ENCODE results near the gene ZFYVE27. TPM values are rescaled to one million over a fixed set of nuclear protein-coding genes. Genes with fewer than 3 reads are reported as not detected.
A peak's percentile ranks its signal among the peaks of the same experiment; 100 is the strongest.
"Not testable (repeated sequence)": the region's sequence is repeated elsewhere in the genome, so short reads cannot be mapped to it uniquely, and the experiment has no call there.

ZFYVE27 gene
- total RNA-seq = 10 to 100 TPM; 29.3 to 32.4 TPM

GRCh38 chr10:97736902-97737769 lies at the start of gene ZFYVE27:
Gene ZFYVE27, plus strand, starts transcription at chr10:97737128. Its CDS starts 1,350 bp downstream, at chr10:97738478.
- Mint-ChIP-seq H3K27ac (peak within 1 kb of the TSS; percentile 86), H3K4me1 (peaks cover 42% of the 10 kb centered on the region), H3K9me3 (peaks cover 2% of the 10 kb centered on the region), H3K36me3 (ENCODE audit: low read depth) (peaks cover 32% of the 10 kb centered on the region), H3K27me3 (no peaks in the 10 kb centered on the region), H3K4me3 (peak within 1 kb of the TSS; percentile 85)
- POLR2A ChIA-PET = interaction anchor here (0.7 to 2.2 kb wide), 15 partner anchors 8 to 709 kb away, joined by 3 to 20 read pairs (median 3); partner anchors contain the start of genes AVPI1, MARVELD1 and PI4K2A
- CTCF ChIA-PET = interaction anchor here (0.6 to 9.7 kb wide), 16 partner anchors 10 to 337 kb away, joined by 3 to 111 read pairs (median 4); partner anchors contain the start of genes AVPI1 and RRP12
- DNase-seq = peak; percentile 95

GRCh38 chr10:97687785-97688781 lies 48.8 kb upstream of the ZFYVE27 start:
- Mint-ChIP-seq H3K27me3 (peaks cover 5% of the 10 kb centered on the region), H3K4me1 (peaks cover 17% of the 10 kb centered on the region), H3K27ac (no peak overlapping the region), H3K4me3 (peak overlapping the region; percentile 75), H3K9me3 (no peaks in the 10 kb centered on the region), H3K36me3 (ENCODE audit: low read depth) (no peaks in the 10 kb centered on the region)
- CTCF ChIA-PET = interaction anchor here (0.6 to 5.8 kb wide), 11 partner anchors 9 to 264 kb away, joined by 4 to 36 read pairs (median 13); partner anchors contain the start of genes PI4K2A and ZFYVE27
- no peak for DNase-seq
- POLR2A ChIA-PET = interaction anchor here (1.0 to 2.8 kb wide), 6 partner anchors 9 to 181 kb away, joined by 3 to 15 read pairs (median 7); partner anchors contain the start of genes PI4K2A and ZFYVE27

- Mint-ChIP-seq H3K36me3 (ENCODE audit: low read depth) (no peaks in the 10 kb centered on the region), H3K9me3 (no peaks in the 10 kb centered on the region), H3K27ac (no peak overlapping the region), H3K4me1 (peaks cover 17% of the 10 kb centered on the region), H3K4me3 (no peak overlapping the region), H3K27me3 (peaks cover 9% of the 10 kb centered on the region)
- ChIA-PET CTCF (interaction anchor here (5.7 to 5.8 kb wide), 2 partner anchors 12 to 42 kb away, joined by 35 to 36 read pairs; no protein-coding TSS in a partner anchor), POLR2A (interaction anchor here (1.0 kb wide), 1 partner anchor 49 kb away, joined by 3 read pairs; the partner anchor contains the start of gene PI4K2A)
- no peak for DNase-seq
Observed at GRCh38 chr10:97689559-97690020, 47.3 kb upstream of the ZFYVE27 start.

GRCh38 chr10:97690133-97690532 lies 46.8 kb upstream of the ZFYVE27 start:
- ChIA-PET POLR2A (no interaction called here), CTCF (interaction anchor here (5.7 to 5.8 kb wide), 2 partner anchors 12 to 42 kb away, joined by 35 to 36 read pairs; no protein-coding TSS in a partner anchor)
- peaks cover 9% of the 10 kb centered on the region for H3K27me3 Mint-ChIP-seq
- no peak for DNase-seq
- H3K9me3 Mint-ChIP-seq = no peaks in the 10 kb centered on the region
- H3K36me3 Mint-ChIP-seq (ENCODE audit: low read depth) = no peaks in the 10 kb centered on the region
- no peak overlapping the region for H3K4me3 Mint-ChIP-seq
- peaks cover 17% of the 10 kb centered on the region for H3K4me1 Mint-ChIP-seq
- H3K27ac Mint-ChIP-seq = no peak overlapping the region

- H3K27ac Mint-ChIP-seq; H3K36me3 Mint-ChIP-seq (ENCODE audit: low read depth); DNase-seq; POLR2A ChIA-PET; H3K4me3 Mint-ChIP-seq; H3K9me3 Mint-ChIP-seq; H3K4me1 Mint-ChIP-seq; H3K27me3 Mint-ChIP-seq: not testable (repeated sequence)
- CTCF ChIA-PET = interaction anchor here (2.2 to 3.1 kb wide), 2 partner anchors 10 to 11 kb away, joined by 7 to 17 read pairs; partner anchors contain the start of gene AVPI1
Observed at GRCh38 chr10:97698072-97698655, 38.8 kb upstream of the ZFYVE27 start.

GRCh38 chr10:97701438-97702069 lies 35.4 kb upstream of the ZFYVE27 start:
- DNase-seq = peak; percentile 49
- Mint-ChIP-seq H3K4me3 (no peak overlapping the region), H3K9me3 (no peaks in the 10 kb centered on the region), H3K27me3 (peaks cover 13% of the 10 kb centered on the region), H3K27ac (no peak overlapping the region), H3K36me3 (ENCODE audit: low read depth) (no peaks in the 10 kb centered on the region), H3K4me1 (peaks cover 1% of the 10 kb centered on the region)
- POLR2A ChIA-PET = interaction anchor here (1.2 to 2.0 kb wide), 2 partner anchors 15 to 35 kb away, joined by 3 to 8 read pairs; partner anchors contain the start of genes AVPI1 and ZFYVE27
- CTCF ChIA-PET = interaction anchor here (0.8 to 4.2 kb wide), 29 partner anchors 8 to 344 kb away, joined by 3 to 44 read pairs (median 6); partner anchors contain the start of genes AVPI1, MARVELD1, MORN4 and ZFYVE27

- CTCF ChIA-PET = interaction anchor here (0.6 to 4.2 kb wide), 12 partner anchors 8 to 166 kb away, joined by 3 to 44 read pairs (median 6); partner anchors contain the start of genes AVPI1, MARVELD1 and ZFYVE27
- POLR2A ChIA-PET = interaction anchor here (1.1 kb wide), 1 partner anchor 10 kb away, joined by 4 read pairs; the partner anchor contains the start of gene MARVELD1
- Mint-ChIP-seq H3K27me3 (peaks cover 18% of the 10 kb centered on the region), H3K4me3 (no peak overlapping the region), H3K27ac (no peak overlapping the region), H3K4me1 (peaks cover 1% of the 10 kb centered on the region), H3K9me3 (no peaks in the 10 kb centered on the region), H3K36me3 (ENCODE audit: low read depth) (no peaks in the 10 kb centered on the region)
- no peak for DNase-seq
Observed at GRCh38 chr10:97703398-97704067, 33.4 kb upstream of the ZFYVE27 start.

GRCh38 chr10:97704341-97704740 lies 32.6 kb upstream of the ZFYVE27 start:
- Mint-ChIP-seq H3K4me1 (peaks cover 1% of the 10 kb centered on the region), H3K36me3 (ENCODE audit: low read depth) (no peaks in the 10 kb centered on the region), H3K4me3 (no peak overlapping the region), H3K27ac (no peak overlapping the region), H3K9me3 (no peaks in the 10 kb centered on the region), H3K27me3 (peaks cover 24% of the 10 kb centered on the region)
- DNase-seq = no peak
- POLR2A ChIA-PET = interaction anchor here (1.1 kb wide), 1 partner anchor 9 kb away, joined by 4 read pairs; the partner anchor contains the start of gene MARVELD1
- CTCF ChIA-PET = interaction anchor here (0.6 to 4.2 kb wide), 8 partner anchors 12 to 900 kb away, joined by 3 to 44 read pairs (median 4); partner anchors contain the start of gene ZFYVE27

GRCh38 chr10:97705006-97705670 lies 31.8 kb upstream of the ZFYVE27 start:
- H3K27ac Mint-ChIP-seq = no peak overlapping the region
- no peak for DNase-seq
- H3K9me3 Mint-ChIP-seq = no peaks in the 10 kb centered on the region
- peaks cover 1% of the 10 kb centered on the region for H3K4me1 Mint-ChIP-seq
- peaks cover 29% of the 10 kb centered on the region for H3K27me3 Mint-ChIP-seq
- CTCF ChIA-PET = interaction anchor here (0.6 to 5.4 kb wide), 5 partner anchors 11 to 396 kb away, joined by 3 to 111 read pairs (median 5); partner anchors contain the start of gene ZFYVE27
- no peak overlapping the region for H3K4me3 Mint-ChIP-seq
- POLR2A ChIA-PET = no interaction called here
- no peaks in the 10 kb centered on the region for H3K36me3 Mint-ChIP-seq (ENCODE audit: low read depth)

GRCh38 chr10:97707134-97707861 lies 29.6 kb upstream of the ZFYVE27 start:
- H3K27me3 Mint-ChIP-seq = peaks cover 35% of the 10 kb centered on the region
- ChIA-PET POLR2A (no interaction called here), CTCF (interaction anchor here (1.4 to 5.4 kb wide), 3 partner anchors 10 to 25 kb away, joined by 5 to 111 read pairs (median 7); partner anchors contain the start of genes AVPI1 and ZFYVE27)
- no peaks in the 10 kb centered on the region for H3K9me3 Mint-ChIP-seq
- no peak overlapping the region for H3K27ac Mint-ChIP-seq
- peaks cover 3% of the 10 kb centered on the region for H3K4me1 Mint-ChIP-seq
- H3K36me3 Mint-ChIP-seq (ENCODE audit: low read depth) = no peaks in the 10 kb centered on the region
- DNase-seq = no peak
- no peak overlapping the region for H3K4me3 Mint-ChIP-seq
